Stimulated activated CD4-positive, alpha-beta T cell treated with anti-CD3 and anti-CD28 coated beads, Interleukin-2, amount 100 ng/mL, for 48 hours (primary cell): Measurements from ENCODE around the gene PRXL2A.
"Not testable (repeated sequence)": the region's sequence is repeated elsewhere in the genome, so short reads cannot be mapped to it uniquely, and the experiment has no call there.

ENCODE experiments used
- DNase-seq, 2 donors: peaks; one replicate each; pipeline ENCODE4 v3.0.0-alpha.2; 2020

Gene PRXL2A

DNA sequence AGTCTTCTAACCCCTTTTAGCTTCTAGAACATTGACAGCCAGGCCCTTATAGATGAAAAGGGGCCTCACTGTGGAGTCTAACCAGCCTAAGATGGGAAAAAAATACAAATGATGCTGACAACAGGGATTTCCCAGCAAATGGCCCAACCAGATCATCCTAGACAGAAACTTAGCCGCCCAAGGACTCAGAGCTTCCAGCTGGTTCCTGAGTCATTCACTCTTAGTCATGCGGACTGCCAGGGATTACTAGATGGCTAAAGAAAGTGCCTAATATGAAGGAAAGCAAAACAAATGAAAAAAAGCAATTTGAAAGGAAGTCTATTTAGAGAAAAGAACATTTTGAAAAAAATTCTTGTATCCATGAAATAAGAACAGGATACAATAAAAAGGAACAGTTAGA lies 69.5 kb downstream of the PRXL2A start:
- DNase-seq = no peak

DNA sequence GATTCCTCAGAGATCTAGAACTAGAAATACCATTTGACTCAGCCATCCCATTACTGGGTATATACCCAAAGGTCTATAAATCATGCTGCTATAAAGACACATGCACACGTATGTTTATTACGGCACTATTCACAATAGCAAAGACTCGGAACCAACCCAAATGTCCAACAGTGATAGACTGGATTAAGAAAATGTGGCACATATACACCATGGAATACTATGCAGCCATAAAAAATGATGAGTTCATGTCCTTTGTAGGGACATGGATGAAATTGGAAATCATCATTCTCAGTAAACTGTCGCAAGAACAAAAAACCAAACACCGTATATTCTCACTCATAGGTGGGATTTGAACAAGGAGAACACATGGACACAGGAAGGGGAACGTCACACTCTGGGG lies 72.0 kb downstream of the PRXL2A start:
- not testable (repeated sequence) for DNase-seq

DNA sequence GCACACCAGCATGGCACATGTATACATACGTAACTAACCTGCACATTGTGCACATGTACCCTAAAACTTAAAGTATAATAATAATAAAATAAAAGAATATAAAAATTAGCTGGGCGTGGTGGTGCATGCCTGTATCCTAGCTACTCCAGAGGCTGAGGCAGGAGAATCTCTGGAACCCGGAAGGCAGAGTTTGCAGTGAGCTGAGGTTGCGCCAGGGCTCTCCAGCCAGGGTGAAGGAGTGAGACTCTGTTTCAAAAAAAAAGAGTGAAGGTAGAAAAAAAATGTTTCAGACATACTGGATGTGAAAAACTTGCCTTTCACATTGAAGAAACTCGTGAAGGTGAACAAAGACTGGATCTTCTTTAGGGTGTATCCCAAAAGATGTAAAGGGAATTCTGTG lies 72.5 kb downstream of the PRXL2A start:
- DNase-seq = no peak

DNA sequence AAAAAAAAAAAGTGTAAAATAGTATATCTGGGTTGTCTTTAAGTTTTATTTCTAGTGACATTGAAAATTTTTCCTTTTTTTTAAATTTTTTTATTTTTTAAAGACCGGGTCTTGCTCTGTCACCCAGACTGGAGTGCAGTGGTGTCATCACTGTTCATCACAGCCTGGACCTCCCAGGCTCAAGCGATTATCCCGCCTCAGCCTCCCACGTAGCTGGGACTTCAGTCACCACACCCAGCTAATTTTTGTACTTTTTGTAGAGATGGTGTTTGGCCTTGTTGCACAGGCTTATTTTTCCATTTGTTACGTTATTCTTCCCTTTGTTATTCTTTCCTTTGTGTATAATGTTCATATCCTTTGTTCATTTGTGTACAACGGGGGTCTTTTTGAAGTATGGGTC lies 75.9 kb downstream of the PRXL2A start:
- DNase-seq = no peak

DNA sequence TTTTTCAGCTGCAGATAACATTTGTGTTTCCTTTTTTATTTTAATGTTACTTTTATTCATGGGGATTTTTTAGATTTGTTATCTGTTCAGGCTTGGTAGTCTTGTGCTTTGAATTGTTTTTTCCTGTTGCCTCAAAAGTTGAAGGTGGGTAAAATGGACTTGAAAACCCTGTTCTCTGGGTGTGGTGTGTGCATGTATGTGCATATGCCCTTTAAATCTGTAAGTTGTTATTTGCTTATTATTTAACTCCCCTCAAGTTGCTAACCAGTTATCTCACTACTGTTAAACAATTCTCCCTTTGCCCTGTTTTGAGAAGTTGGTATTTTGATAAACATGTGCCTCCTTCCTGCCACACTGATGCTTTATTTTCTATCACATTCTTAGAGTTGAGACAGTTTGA lies 76.3 kb downstream of the PRXL2A start:
- DNase-seq = no peak

DNA sequence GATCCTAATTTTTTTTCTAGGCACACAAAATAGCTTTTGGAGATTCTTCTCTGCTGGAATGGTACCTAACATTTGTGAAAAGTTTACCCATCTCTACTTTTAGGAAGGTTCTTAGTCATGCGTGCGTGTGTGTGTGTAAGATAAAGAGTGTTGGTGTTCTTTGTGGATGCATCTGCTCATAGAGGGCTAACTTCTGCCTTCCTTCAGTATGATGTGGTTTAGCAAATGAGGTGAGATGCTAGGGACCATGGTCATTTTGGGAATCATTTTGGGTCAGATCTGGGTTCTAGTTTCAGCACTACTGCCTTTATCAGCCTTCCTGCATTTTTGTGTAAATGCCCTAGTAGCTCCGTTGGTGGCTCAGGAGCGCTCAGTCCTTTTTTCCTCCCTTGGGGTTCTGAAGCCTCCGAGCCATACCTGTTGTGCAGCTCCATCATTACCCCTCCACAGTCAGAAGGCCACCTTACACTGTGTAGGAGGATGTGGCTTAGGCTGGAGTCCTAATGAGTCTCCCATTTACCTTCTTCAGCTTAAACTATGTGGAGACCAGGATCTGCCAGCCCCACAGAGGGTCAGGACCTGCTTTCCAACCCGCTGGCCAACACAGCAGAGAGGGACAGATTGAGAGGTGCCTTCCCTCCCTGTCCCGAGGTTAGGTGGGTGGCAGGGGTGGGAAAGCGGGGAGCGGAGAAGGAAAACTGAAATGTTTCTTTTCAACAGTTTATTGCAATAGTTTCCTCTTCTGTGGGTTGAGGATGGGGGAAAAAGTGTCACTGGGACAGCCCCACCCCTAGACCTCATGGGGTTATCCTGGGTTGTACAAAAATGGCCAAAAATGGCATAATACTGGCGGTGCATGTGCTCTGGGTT lies 77.0 kb downstream of the PRXL2A start:
- no peak for DNase-seq

DNA sequence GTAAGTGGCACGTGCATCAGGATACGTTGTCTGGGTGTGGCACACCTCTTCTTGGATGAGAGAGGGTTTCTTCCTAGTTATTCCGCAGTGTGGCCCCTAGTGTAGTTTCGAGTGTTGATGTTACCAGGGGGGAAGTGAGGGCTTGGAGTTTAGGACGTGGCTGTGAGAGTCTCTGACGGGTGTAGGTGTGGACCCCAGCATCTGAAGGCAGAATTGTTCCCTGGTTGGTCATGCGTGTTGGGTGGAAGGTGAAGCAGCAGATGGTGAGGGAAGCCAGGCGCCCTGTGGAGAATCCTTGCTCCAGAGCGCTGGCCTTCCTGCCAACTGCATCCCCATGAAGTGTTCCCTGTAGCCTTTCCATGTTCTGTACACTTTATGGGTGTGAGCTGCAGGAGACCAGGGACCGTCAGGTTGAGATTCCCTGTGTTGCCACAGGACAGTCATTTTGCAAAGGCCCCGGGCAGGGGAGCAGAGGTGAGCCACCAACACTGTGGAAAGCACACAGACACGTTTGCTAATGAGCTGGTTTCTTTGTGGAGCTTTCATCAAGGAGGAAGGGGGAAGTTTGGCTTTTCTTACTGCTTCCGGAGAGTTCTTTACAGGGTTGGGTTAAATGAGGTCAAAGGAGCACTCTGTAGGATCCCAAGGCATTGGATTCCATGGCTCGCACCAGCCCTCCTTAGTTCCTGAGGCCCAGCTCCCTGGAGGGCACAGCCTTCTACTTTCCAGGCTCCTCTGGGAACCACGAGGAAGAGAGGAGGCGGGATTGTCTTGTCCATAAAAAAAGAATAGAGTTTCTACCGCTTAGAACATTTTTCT lies 77.8 kb downstream of the PRXL2A start:
- DNase-seq = no peak
